Large intestine (tissue), 3 donors: Measurements from ENCODE around the gene OS9. TPM values are rescaled to one million over a fixed set of nuclear protein-coding genes. Genes with fewer than 3 reads are reported as not detected.
A peak's percentile ranks its signal among the peaks of the same experiment; 100 is the strongest.

Source experiments
- DNase-seq, 2 donors: peaks; one replicate each; pipeline versions ENCODE4 v3.0.0 to v3.0.0-alpha.2; 2013
- H3K27ac ChIP-seq: one replicate; pipeline ENCODE4 v1.5.1; 2013; ENCODE audit warnings: low read length
- H3K27me3 ChIP-seq: 2 replicates; pipeline ENCODE4 v1.6.1; 2013; ENCODE audit warnings: low read length; ENCODE audit not compliant: control insufficient read depth, insufficient read depth
- H3K36me3 ChIP-seq: 2 replicates; pipeline ENCODE4 v1.6.1; 2013; ENCODE audit warnings: low read length; ENCODE audit not compliant: control insufficient read depth, insufficient read depth
- H3K4me1 ChIP-seq: one replicate; pipeline ENCODE4 v1.6.1; 2013; ENCODE audit warnings: low read length; ENCODE audit not compliant: control insufficient read depth, insufficient read depth
- H3K4me3 ChIP-seq: one replicate; pipeline ENCODE4 v1.5.1; 2013; ENCODE audit warnings: low read length
- H3K9me3 ChIP-seq: one replicate; pipeline ENCODE4 v1.6.1; 2013; ENCODE audit warnings: mild to moderate bottlenecking, low read depth, low read length, moderate library complexity; ENCODE audit not compliant: control insufficient read depth
- WGBS: methylation state at CpG from one replicate; pipeline ENCODE4 v1.1.5; 2013; ENCODE audit warnings: low lambda C conversion rate; ENCODE audit not compliant: insufficient coverage; 5-methylcytosine and 5-hydroxymethylcytosine counted together
- polyA plus RNA-seq: library from polyadenylated mRNA; unstranded; fragments of 120-200 nt; gene quantifications from one replicate; pipeline ENCODE4 v1.2.1, GENCODE V29; 2013

The OS9 gene
- polyA plus RNA-seq, 1 donor: 264 TPM

- Histone ChIP-seq H3K36me3 (no peaks in the 10 kb centered on the region), H3K27ac (no peak overlapping the region), H3K27me3 (peaks cover 13% of the 10 kb centered on the region), H3K9me3 (no peaks in the 10 kb centered on the region), H3K4me1 (peaks cover 5% of the 10 kb centered on the region), H3K4me3 (no peak overlapping the region)
- WGBS: no CpG with 5 or more reads among the region's 2 CpGs
- DNase-seq: no peak
Measured at GRCh38 chr12:57688931-57689330, 5.0 kb upstream of the OS9 start.

GRCh38 chr12:57692500-57692899, 1.4 kb upstream of the OS9 start:
- Histone ChIP-seq H3K27ac (no peak overlapping the region), H3K36me3 (peaks cover 15% of the 10 kb centered on the region), H3K9me3 (no peaks in the 10 kb centered on the region), H3K4me3 (no peak overlapping the region), H3K27me3 (peaks cover 4% of the 10 kb centered on the region), H3K4me1 (peaks cover 17% of the 10 kb centered on the region)
- 90% methylated on average over 2 of the region's 15 CpGs for WGBS
- DNase-seq: no peak

GRCh38 chr12:57693317-57693658, 644 bp upstream of the OS9 start:
- Histone ChIP-seq H3K36me3 (peaks cover 22% of the 10 kb centered on the region), H3K4me1 (peaks cover 17% of the 10 kb centered on the region), H3K27ac (no peak overlapping the region), H3K4me3 (peak overlapping the region; percentile 72), H3K9me3 (no peaks in the 10 kb centered on the region), H3K27me3 (no peaks in the 10 kb centered on the region)
- WGBS: no CpG with 5 or more reads among the region's 10 CpGs
- no peak for DNase-seq

- H3K4me1 ChIP-seq: peaks cover 17% of the 10 kb centered on the region
- DNase-seq: peak in 1 of 2 donors; percentile 49
- peak overlapping the region; percentile 72 for H3K4me3 ChIP-seq
- no peaks in the 10 kb centered on the region for H3K27me3 ChIP-seq
- no CpG with 5 or more reads among the region's 15 CpGs for WGBS
- H3K36me3 ChIP-seq: peaks cover 28% of the 10 kb centered on the region
- peak overlapping the region; percentile 59 for H3K27ac ChIP-seq
- H3K9me3 ChIP-seq: no peaks in the 10 kb centered on the region
Measured at GRCh38 chr12:57694459-57695019, 607 bp downstream of the OS9 start.

GRCh38 chr12:57695770-57696432, 2.0 kb downstream of the OS9 start:
- Histone ChIP-seq H3K27ac (no peak overlapping the region), H3K36me3 (peaks cover 33% of the 10 kb centered on the region), H3K4me3 (no peak overlapping the region), H3K4me1 (peaks cover 17% of the 10 kb centered on the region), H3K27me3 (no peaks in the 10 kb centered on the region), H3K9me3 (no peaks in the 10 kb centered on the region)
- DNase-seq: peak; percentile 27 to 51
- no CpG with 5 or more reads among the region's 11 CpGs for WGBS

GRCh38 chr12:57697076-57697475, 3.1 kb downstream of the OS9 start:
- no peaks in the 10 kb centered on the region for H3K27me3 ChIP-seq
- H3K27ac ChIP-seq: no peak overlapping the region
- DNase-seq: no peak
- H3K4me3 ChIP-seq: no peak overlapping the region
- no peaks in the 10 kb centered on the region for H3K9me3 ChIP-seq
- WGBS: no CpG with 5 or more reads among the region's 1 CpG
- H3K4me1 ChIP-seq: peaks cover 17% of the 10 kb centered on the region
- H3K36me3 ChIP-seq: peaks cover 33% of the 10 kb centered on the region

- peak in 1 of 2 donors; percentile 28 for DNase-seq
- peaks cover 38% of the 10 kb centered on the region for H3K36me3 ChIP-seq
Measured at GRCh38 chr12:57698414-57698813, 4.5 kb downstream of the OS9 start.

GRCh38 chr12:57700317-57700716, 6.4 kb downstream of the OS9 start:
- H3K9me3 ChIP-seq: no peaks in the 10 kb centered on the region
- peaks cover 5% of the 10 kb centered on the region for H3K4me1 ChIP-seq
- H3K27me3 ChIP-seq: no peaks in the 10 kb centered on the region
- no CpG with 5 or more reads among the region's 2 CpGs for WGBS
- peaks cover 45% of the 10 kb centered on the region for H3K36me3 ChIP-seq
- no peak overlapping the region for H3K4me3 ChIP-seq
- no peak overlapping the region for H3K27ac ChIP-seq
- DNase-seq: no peak

More at GRCh38 chr12:57698414-57698813, 4.5 kb downstream of the OS9 start:
- WGBS: no CpG with 5 or more reads among the region's 3 CpGs
- H3K4me1 ChIP-seq: peaks cover 13% of the 10 kb centered on the region
- no peaks in the 10 kb centered on the region for H3K27me3 ChIP-seq
- H3K9me3 ChIP-seq: no peaks in the 10 kb centered on the region
- H3K4me3 ChIP-seq: no peak overlapping the region
- no peak overlapping the region for H3K27ac ChIP-seq

- no peak for DNase-seq
- Histone ChIP-seq H3K36me3 (peaks cover 30% of the 10 kb centered on the region), H3K27me3 (no peaks in the 10 kb centered on the region), H3K4me1 (no peaks in the 10 kb centered on the region), H3K27ac (no peak overlapping the region), H3K9me3 (no peaks in the 10 kb centered on the region), H3K4me3 (no peak overlapping the region)
- WGBS: no CpG with 5 or more reads among the region's 3 CpGs
Measured at GRCh38 chr12:57707250-57707649, 13.3 kb downstream of the OS9 start.

GRCh38 chr12:57708296-57708695, 14.4 kb downstream of the OS9 start:
- H3K4me3 ChIP-seq: no peak overlapping the region
- DNase-seq: no peak
- no CpG with 5 or more reads among the region's 2 CpGs for WGBS
- no peak overlapping the region for H3K27ac ChIP-seq
- no peaks in the 10 kb centered on the region for H3K27me3 ChIP-seq
- H3K4me1 ChIP-seq: no peaks in the 10 kb centered on the region
- peaks cover 32% of the 10 kb centered on the region for H3K36me3 ChIP-seq
- no peaks in the 10 kb centered on the region for H3K9me3 ChIP-seq

GRCh38 chr12:57712701-57713100, 18.8 kb downstream of the OS9 start:
- Histone ChIP-seq H3K4me3 (no peak overlapping the region), H3K9me3 (no peaks in the 10 kb centered on the region), H3K36me3 (peaks cover 42% of the 10 kb centered on the region), H3K27me3 (no peaks in the 10 kb centered on the region), H3K27ac (no peak overlapping the region), H3K4me1 (no peaks in the 10 kb centered on the region)
- WGBS: 100% methylated on average over 2 of the region's 3 CpGs
- no peak for DNase-seq
